Kidney (tissue), 14 donors: ENCODE measurements around the gene ZSCAN5B. TPM values are rescaled to one million over a fixed set of nuclear protein-coding genes. Genes with fewer than 3 reads are reported as not detected.

Experiments
- DNase-seq, 5 donors: peaks; one replicate each; pipeline ENCODE4 v3.0.0-alpha.2; 2013 to 2020
- FAIRE-seq: peaks from 2 replicates; lab custom pipeline; 2012; peaks lifted over from hg19 to GRCh38; lab: Jason Lieb, UNC
- H3K27ac ChIP-seq, 2 donors: one replicate each; pipeline ENCODE4 v1.7.0; 2013; ENCODE audit warnings: low read depth in 2 of 2, low read length in 2 of 2, inconsistent platforms in 1 of 2
- H3K27me3 ChIP-seq: one replicate; pipeline ENCODE4 v1.7.1; 2013; ENCODE audit warnings: low read length, inconsistent platforms; ENCODE audit not compliant: control insufficient read depth, insufficient read depth
- H3K36me3 ChIP-seq, 3 donors: one replicate each; pipeline versions ENCODE4 v1.7.0 to v1.7.1; 2013; ENCODE audit warnings: low read length in 3 of 3, control low read depth in 1 of 3, inconsistent platforms in 1 of 3; ENCODE audit not compliant: insufficient read depth in 3 of 3, control insufficient read depth in 2 of 3
- H3K4me1 ChIP-seq, 3 donors: one replicate each; pipeline versions ENCODE4 v1.7.0 to v1.7.1; 2013; ENCODE audit warnings: low read length in 3 of 3, inconsistent platforms in 1 of 3, low read depth in 1 of 3; ENCODE audit not compliant: control insufficient read depth in 2 of 3, insufficient read depth in 2 of 3
- H3K4me3 ChIP-seq, 3 donors: one replicate each; pipeline versions ENCODE4 v1.7.0 to v1.8.1; 2013; ENCODE audit warnings: low read length in 3 of 3, control low read depth in 1 of 3, inconsistent platforms in 1 of 3
- H3K9ac ChIP-seq, 3 donors: one replicate each; pipeline versions ENCODE4 v1.7.0 to v1.7.1; 2013; ENCODE audit warnings: low read length in 3 of 3, control low read depth in 1 of 3, inconsistent platforms in 1 of 3
- H3K9me3 ChIP-seq, 3 donors: one replicate each; pipeline versions ENCODE4 v1.7.0 to v1.7.1; 2013; ENCODE audit warnings: low read length in 3 of 3, control low read depth in 1 of 3, inconsistent platforms in 1 of 3; ENCODE audit not compliant: control insufficient read depth in 2 of 3, insufficient read depth in 1 of 3
- intact Hi-C: fragments of 100-400 bp; cut with DNase I; formaldehyde crosslinking; loops from one replicate; pipeline ENCODE4 v1.11.1; 2022
- polyA plus RNA-seq: library from polyadenylated mRNA; stranded (reverse); fragments of 350-450 nt; fragmentation: Illumina TruSeq; extraction: RNeasy Lipid Tissue Mini Kit (QIAGEN cat#74804); gene quantifications from one replicate; pipeline ENCODE4 v1.2.3, GENCODE V29; 2014; ENCODE audit warnings: low read depth, low replicate concordance; ENCODE audit not compliant: insufficient read depth
- total RNA-seq: library from RNA; stranded (reverse); fragmentation: NEBNext Ultra II Directional; extraction: Animal tissue kit (Norgen Biotek cat#: 25700); gene quantifications from one replicate; pipeline ENCODE4 v1.2.1, GENCODE V29; 2021
- TF ChIP-seq, protein P1 (sequence below): IDR thresholded peaks from 3 replicates; pipeline ENCODE4 v1.5.1; 2012; ENCODE audit warnings: mild to moderate bottlenecking, moderate library complexity, borderline replicate concordance; ENCODE audit not compliant: insufficient read depth; ENCODE audit errors: extremely low read depth
- donor health status: control.
- donor health status: control.
- donor health status: control.
- donor health status: control.
- donor health status: control.
- donor health status: DM: yes; HTN: yes; CAD: no.
- donor health status: Normal renal cell carcinoma (clear cell type).

ZSCAN5B gene
- total and polyA plus RNA-seq, 2 donors from 2014 or later: not detected

DNA sequence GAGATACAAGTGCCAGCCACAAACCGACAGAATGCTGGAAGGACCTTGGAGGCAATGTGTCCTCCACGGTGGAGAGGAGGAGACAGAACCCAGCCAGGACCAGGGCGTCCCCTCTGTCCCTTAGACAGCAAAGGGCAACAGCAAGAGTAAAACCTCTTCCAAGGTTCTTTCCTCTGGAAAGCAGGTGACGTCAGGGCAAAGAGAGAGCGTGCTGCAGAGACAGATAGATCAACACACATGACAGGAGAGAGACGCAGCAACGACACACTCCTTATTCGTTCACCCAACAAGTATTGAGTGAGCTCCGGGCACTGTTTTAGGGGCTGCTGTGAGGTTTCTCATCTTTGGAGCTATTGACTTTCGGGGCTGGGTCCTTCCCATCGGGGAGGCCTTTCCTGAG lies 23.0 kb downstream of the ZSCAN5B start:
- H3K4me1 ChIP-seq: no peaks in the 10 kb centered on the region
- intact Hi-C loops: loop anchor here (10.0 kb wide), 1 partner anchor 100 kb away; no protein-coding TSS in a partner anchor
- TF ChIP-seq, protein P1, sequence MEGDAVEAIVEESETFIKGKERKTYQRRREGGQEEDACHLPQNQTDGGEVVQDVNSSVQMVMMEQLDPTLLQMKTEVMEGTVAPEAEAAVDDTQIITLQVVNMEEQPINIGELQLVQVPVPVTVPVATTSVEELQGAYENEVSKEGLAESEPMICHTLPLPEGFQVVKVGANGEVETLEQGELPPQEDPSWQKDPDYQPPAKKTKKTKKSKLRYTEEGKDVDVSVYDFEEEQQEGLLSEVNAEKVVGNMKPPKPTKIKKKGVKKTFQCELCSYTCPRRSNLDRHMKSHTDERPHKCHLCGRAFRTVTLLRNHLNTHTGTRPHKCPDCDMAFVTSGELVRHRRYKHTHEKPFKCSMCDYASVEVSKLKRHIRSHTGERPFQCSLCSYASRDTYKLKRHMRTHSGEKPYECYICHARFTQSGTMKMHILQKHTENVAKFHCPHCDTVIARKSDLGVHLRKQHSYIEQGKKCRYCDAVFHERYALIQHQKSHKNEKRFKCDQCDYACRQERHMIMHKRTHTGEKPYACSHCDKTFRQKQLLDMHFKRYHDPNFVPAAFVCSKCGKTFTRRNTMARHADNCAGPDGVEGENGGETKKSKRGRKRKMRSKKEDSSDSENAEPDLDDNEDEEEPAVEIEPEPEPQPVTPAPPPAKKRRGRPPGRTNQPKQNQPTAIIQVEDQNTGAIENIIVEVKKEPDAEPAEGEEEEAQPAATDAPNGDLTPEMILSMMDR: no peak
- H3K9me3 ChIP-seq: no peaks in the 10 kb centered on the region
- H3K4me3 ChIP-seq: no peak overlapping the region
- H3K27ac ChIP-seq: no peak overlapping the region
- FAIRE-seq (no peak), DNase-seq (peak in 1 of 5 donors; percentile 17)
- no peak overlapping the region for H3K9ac ChIP-seq
- H3K27me3 ChIP-seq: no peaks in the 10 kb centered on the region
- H3K36me3 ChIP-seq: no peaks in the 10 kb centered on the region

DNA sequence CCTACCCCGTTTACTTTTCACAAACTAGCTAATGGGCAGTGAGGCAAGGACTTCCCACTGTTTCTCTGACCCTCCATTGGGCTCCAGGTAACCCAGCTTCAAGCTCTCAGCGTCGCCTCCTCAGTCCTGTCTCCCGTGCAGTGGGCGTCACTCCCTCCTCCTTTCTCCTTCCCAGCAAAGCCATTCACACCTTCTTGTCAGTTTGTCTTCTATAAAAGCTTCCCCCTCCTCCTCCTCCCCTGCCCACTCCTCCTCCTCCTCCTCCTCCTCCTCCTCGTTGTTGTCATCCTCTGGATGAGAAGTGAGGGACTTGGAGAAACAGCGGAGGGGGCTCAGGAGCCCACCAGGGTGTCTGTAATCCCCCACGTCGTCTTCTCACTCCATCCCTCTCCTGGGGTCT lies 23.5 kb downstream of the ZSCAN5B start:
- Histone ChIP-seq H3K4me1 (no peaks in the 10 kb centered on the region), H3K4me3 (no peak overlapping the region), H3K27ac (no peak overlapping the region), H3K9ac (no peak overlapping the region), H3K9me3 (no peaks in the 10 kb centered on the region), H3K36me3 (no peaks in the 10 kb centered on the region), H3K27me3 (no peaks in the 10 kb centered on the region)
- TF ChIP-seq, protein P1: no peak
- DNase-seq: no peak
- FAIRE-seq: no peak
- intact Hi-C loops: loop anchor here (10.0 kb wide), 1 partner anchor 99 kb away; no protein-coding TSS in a partner anchor

DNA sequence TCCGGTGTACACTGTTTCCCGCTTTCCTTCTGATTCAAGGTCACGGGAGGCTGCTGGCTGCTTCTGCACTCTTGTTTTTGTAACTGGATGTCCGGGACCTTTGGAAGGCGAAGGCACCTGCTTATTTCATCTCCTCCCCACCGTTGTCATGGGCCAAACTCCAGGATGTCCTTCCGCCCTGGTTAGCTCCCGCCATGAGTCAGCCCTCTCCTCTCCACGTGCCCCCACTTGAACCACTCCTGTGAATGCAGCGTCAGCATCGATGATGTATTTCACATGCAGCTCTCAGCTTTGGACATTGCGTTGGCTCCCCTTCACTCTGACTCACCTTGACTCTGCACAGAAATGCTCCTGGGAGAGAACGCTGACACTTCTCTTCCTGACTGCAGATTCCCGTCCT lies 27.3 kb downstream of the ZSCAN5B start:
- Histone ChIP-seq H3K27me3 (no peaks in the 10 kb centered on the region), H3K4me3 (no peak overlapping the region), H3K9ac (no peak overlapping the region), H3K27ac (no peak overlapping the region), H3K9me3 (no peaks in the 10 kb centered on the region), H3K36me3 (no peaks in the 10 kb centered on the region), H3K4me1 (no peaks in the 10 kb centered on the region)
- intact Hi-C loops: loop anchor here (10.0 kb wide), 1 partner anchor 95 kb away; no protein-coding TSS in a partner anchor
- TF ChIP-seq, protein P1: no peak
- FAIRE-seq (no peak), DNase-seq (peak in 1 of 5 donors; percentile 16)
